Esophagus (tissue), 2 donors: ENCODE results near the gene IRF1. TPM values are rescaled to one million over a fixed set of nuclear protein-coding genes. Genes with fewer than 3 reads are reported as not detected.

Experiments used
- H3K27ac ChIP-seq, 2 donors: one replicate each; pipeline ENCODE4 v1.5.1; 2013; ENCODE audit warnings: low read depth in 2 of 2, mild to moderate bottlenecking in 2 of 2, inconsistent platforms in 1 of 2, low read length in 1 of 2, moderate library complexity in 1 of 2
- H3K27me3 ChIP-seq, 2 donors: one replicate each; pipeline ENCODE4 v1.6.1; 2013; ENCODE audit warnings: low read length in 2 of 2, control low read depth in 1 of 2, mild to moderate bottlenecking in 1 of 2; ENCODE audit not compliant: insufficient read depth in 2 of 2, control insufficient read depth in 1 of 2
- H3K36me3 ChIP-seq, 2 donors: one replicate each; pipeline ENCODE4 v1.6.1; 2013; ENCODE audit warnings: low read length in 1 of 2; ENCODE audit not compliant: control insufficient read depth in 2 of 2, insufficient read depth in 2 of 2
- H3K4me1 ChIP-seq, 2 donors: one replicate each; pipeline ENCODE4 v1.6.1; 2013; ENCODE audit warnings: low read length in 1 of 2; ENCODE audit not compliant: control insufficient read depth in 2 of 2, insufficient read depth in 2 of 2
- H3K4me3 ChIP-seq, 2 donors: one replicate each; pipeline ENCODE4 v1.5.1; 2013; ENCODE audit warnings: low read length in 2 of 2, mild to moderate bottlenecking in 2 of 2, low read depth in 1 of 2, moderate library complexity in 1 of 2
- H3K9me3 ChIP-seq, 2 donors: one replicate each; pipeline ENCODE4 v1.6.1; 2013; ENCODE audit warnings: mild to moderate bottlenecking in 2 of 2, low read depth in 1 of 2, low read length in 1 of 2, moderate library complexity in 1 of 2; ENCODE audit not compliant: control insufficient read depth in 2 of 2, insufficient read depth in 1 of 2
- WGBS, 2 donors: extraction: QIAGEN DNeasy Blood & Tissue Kit; methylation state at CpG; one replicate each; pipeline ENCODE4 v1.1.7; 2013; 5-methylcytosine and 5-hydroxymethylcytosine counted together
- polyA plus RNA-seq, 2 donors: library from polyadenylated mRNA; stranded (reverse); fragments of 200-250 nt; gene quantifications; one replicate each; pipeline ENCODE4 v1.2.3, GENCODE V29; 2013
- donor health status: healthy with polysubstance abuse.
- donor health status: Bipolar disorder and iron deficiency.

The IRF1 gene
- polyA plus RNA-seq, 2 donors, result 7.5 to 14.2 TPM

GRCh38 chr5:132437604-132438266 lies 52.8 kb downstream of the IRF1 start:
- WGBS, 2 donors, result 44 to 61% methylated on average over 3 of the region's 3 CpGs
- peak overlapping the region; percentile 56 to 68 for H3K27ac ChIP-seq

GRCh38 chr5:132436936-132437335 lies 53.6 kb downstream of the IRF1 start:
- 94 to 97% methylated on average over 3 of the region's 3 CpGs for WGBS, 2 donors
- Histone ChIP-seq H3K4me3 (no peak overlapping the region), H3K4me1 (peaks cover 11 to 17% of the 10 kb centered on the region in 2 donors), H3K36me3 (no peaks in the 10 kb centered on the region), H3K9me3 (no peaks in the 10 kb centered on the region), H3K27ac (peak overlapping the region; percentile 41 to 63), H3K27me3 (no peaks in the 10 kb centered on the region)

More at GRCh38 chr5:132437604-132438266, 52.8 kb downstream of the IRF1 start:
- Histone ChIP-seq H3K27me3 (no peaks in the 10 kb centered on the region), H3K4me1 (peaks cover 11 to 17% of the 10 kb centered on the region in 2 donors), H3K36me3 (no peaks in the 10 kb centered on the region), H3K9me3 (no peaks in the 10 kb centered on the region), H3K4me3 (no peak overlapping the region)

GRCh38 chr5:132435886-132436285 lies 54.7 kb downstream of the IRF1 start:
- Histone ChIP-seq H3K27me3 (no peaks in the 10 kb centered on the region), H3K4me1 (peaks cover 11 to 19% of the 10 kb centered on the region in 2 donors), H3K27ac (peak overlapping the region in 1 of 2 donors; percentile 66), H3K9me3 (no peaks in the 10 kb centered on the region), H3K36me3 (no peaks in the 10 kb centered on the region), H3K4me3 (no peak overlapping the region)
- WGBS, 2 donors, result 85 to 88% methylated on average over 2 of the region's 2 CpGs

GRCh38 chr5:132435447-132435846 lies 55.1 kb downstream of the IRF1 start:
- WGBS, 2 donors, result 91 to 98% methylated on average over 2 of the region's 2 CpGs
- Histone ChIP-seq H3K9me3 (no peaks in the 10 kb centered on the region), H3K36me3 (no peaks in the 10 kb centered on the region), H3K27me3 (no peaks in the 10 kb centered on the region), H3K27ac (no peak overlapping the region), H3K4me1 (peaks cover 11 to 19% of the 10 kb centered on the region in 2 donors), H3K4me3 (no peak overlapping the region)

- no peaks in the 10 kb centered on the region for H3K27me3 ChIP-seq
- 39 to 45% methylated on average over 12 of the region's 12 CpGs for WGBS, 2 donors
- no peaks in the 10 kb centered on the region for H3K36me3 ChIP-seq
- H3K4me3 ChIP-seq, result no peak overlapping the region
- no peaks in the 10 kb centered on the region for H3K9me3 ChIP-seq
- peaks cover 8 to 17% of the 10 kb centered on the region in 2 donors for H3K4me1 ChIP-seq
- peak overlapping the region in 1 of 2 donors; percentile 54 for H3K27ac ChIP-seq
These were observed 55.9 kb downstream of the IRF1 start for GRCh38 chr5:132434416-132435286.

GRCh38 chr5:132433141-132433540 lies 57.4 kb downstream of the IRF1 start:
- peak overlapping the region in 1 of 2 donors; percentile 2 for H3K27ac ChIP-seq
- WGBS, 2 donors, result 92 to 94% methylated on average over 6 of the region's 6 CpGs
- H3K27me3 ChIP-seq, result no peaks in the 10 kb centered on the region
- no peak overlapping the region for H3K4me3 ChIP-seq
- no peaks in the 10 kb centered on the region for H3K36me3 ChIP-seq
- H3K9me3 ChIP-seq, result no peaks in the 10 kb centered on the region
- H3K4me1 ChIP-seq, result peaks cover 4 to 14% of the 10 kb centered on the region in 2 donors

GRCh38 chr5:132431632-132432031 lies 58.9 kb downstream of the IRF1 start:
- Histone ChIP-seq H3K9me3 (no peaks in the 10 kb centered on the region), H3K27me3 (no peaks in the 10 kb centered on the region), H3K4me1 (peaks cover 12 to 21% of the 10 kb centered on the region in 2 donors), H3K27ac (no peak overlapping the region), H3K36me3 (no peaks in the 10 kb centered on the region), H3K4me3 (no peak overlapping the region)
- 89 to 91% methylated on average over 4 of the region's 4 CpGs for WGBS, 2 donors

Other genes starting within 250 kb of the IRF1 start
- gene PDLIM4, start 233.1 kb downstream of the IRF1 start, polyA plus RNA-seq, result 10 to 100 TPM; 33.3 to 58.9 TPM
- gene SLC22A4, start 196.4 kb downstream of the IRF1 start, polyA plus RNA-seq, result under 1 TPM; 0.14 to 0.16 TPM
- 1 to 10 TPM; 3.0 to 4.1 TPM for gene SLC22A5, start 121.1 kb downstream of the IRF1 start, polyA plus RNA-seq
- gene IL5, start 52.7 kb upstream of the IRF1 start, polyA plus RNA-seq, result not detected
- 1 to 10 TPM; 6.2 to 8.5 TPM for gene RAD50, start 66.2 kb upstream of the IRF1 start, polyA plus RNA-seq
- gene IL13, start 167.4 kb upstream of the IRF1 start, polyA plus RNA-seq, result not detected
- not detected for gene IL4, start 183.2 kb upstream of the IRF1 start, polyA plus RNA-seq
- 1 to 10 TPM; 2.0 to 2.4 TPM for gene KIF3A, start 246.8 kb upstream of the IRF1 start, polyA plus RNA-seq